Endothelial cell of umbilical vein (primary cell): ENCODE results near the gene PUS1. TPM values are rescaled to one million over a fixed set of nuclear protein-coding genes. Genes with fewer than 3 reads are reported as not detected.

Experiments used
- BruUV-seq: library from RNA; stranded (reverse); fragments of 400-500 nt; replicated peaks from 2 replicates; lab custom pipeline; 2021; lab: Mats Ljungman, UMichigan
- CTCF ChIA-PET: fragments of 300-600, 350-600 bp; sonication (Branson Sonifier 250); formaldehyde crosslinking; loops from one replicate; lab custom pipeline; 2021; ENCODE audit warnings: antibody characterized with exemption, inconsistent platforms; lab: Charles Lee
- POLR2A ChIA-PET: fragments of 300-600, 350-600 bp; sonication (Branson Sonifier 250); formaldehyde crosslinking; loops from one replicate; lab custom pipeline; 2021; ENCODE audit warnings: antibody characterized with exemption, inconsistent platforms; lab: Charles Lee
- DNase-seq: peaks from one replicate; pipeline ENCODE4 v3.0.0-alpha.2; 2011; ENCODE audit warnings: low read depth, low spot score
- FAIRE-seq: peaks from 2 replicates; lab custom pipeline; 2011; peaks lifted over from hg19 to GRCh38; lab: Jason Lieb, UNC
- H2AFZ ChIP-seq: 2 replicates; pipeline ENCODE4 v1.6.0; 2012; ENCODE audit warnings: low read depth, low read length, control low read depth, inconsistent platforms
- H3K27ac ChIP-seq: 2 replicates; pipeline ENCODE4 v1.5.1; 2011; ENCODE audit warnings: low read depth, mild to moderate bottlenecking, control low read depth, low read length, moderate library complexity; ENCODE audit not compliant: insufficient read depth
- H3K27me3 ChIP-seq, 2 experiments: 2 replicates each; pipeline versions ENCODE4 v1.6.0 to v1.6.1; 2011; ENCODE audit warnings: low read length in 2 of 2, mixed read lengths in 1 of 2; ENCODE audit not compliant: control insufficient read depth in 2 of 2, insufficient read depth in 2 of 2
- H3K36me3 ChIP-seq, 2 experiments: 2 replicates in 1 of 2; 3 replicates in 1 of 2; pipeline ENCODE4 v1.5.1; 2011; ENCODE audit warnings: low read length in 2 of 2, mild to moderate bottlenecking in 1 of 2, moderate library complexity in 1 of 2; ENCODE audit not compliant: control insufficient read depth in 2 of 2, insufficient read depth in 2 of 2; ENCODE audit errors: extremely low read depth in 1 of 2
- H3K4me1 ChIP-seq: 3 replicates; pipeline ENCODE4 v1.5.1; 2011; ENCODE audit warnings: mild to moderate bottlenecking, low read length; ENCODE audit not compliant: control insufficient read depth, insufficient read depth; ENCODE audit errors: extremely low read depth
- H3K4me2 ChIP-seq: 2 replicates; pipeline ENCODE4 v1.6.1; 2011; ENCODE audit warnings: low read length, control low read depth, mixed read lengths; ENCODE audit not compliant: insufficient read depth
- H3K4me3 ChIP-seq, 3 experiments: fragments of 200-600 bp in 1 of 3; sonication (generic), shearing (Covaris generic) in 1 of 3; replicated peaks in 1 of 3; 2 replicates each; pipeline ENCODE4 v1.5.1; 2011 to 2016; ENCODE audit warnings: control low read depth in 3 of 3, low read length in 3 of 3, mild to moderate bottlenecking in 2 of 3, inconsistent platforms in 1 of 3, low read depth in 1 of 3, moderate library complexity in 1 of 3; ENCODE audit not compliant: insufficient read depth in 1 of 3
- H3K79me2 ChIP-seq: 2 replicates; pipeline ENCODE4 v1.6.0; 2012; ENCODE audit warnings: low read length, inconsistent platforms; ENCODE audit not compliant: control insufficient read depth, insufficient read depth
- H3K9ac ChIP-seq: replicated peaks from 2 replicates; pipeline ENCODE3; 2011; ENCODE audit warnings: low read length, control low read depth; ENCODE audit not compliant: insufficient read depth; ENCODE audit errors: extremely low read depth
- H3K9me1 ChIP-seq: replicated peaks from 3 replicates; pipeline ENCODE4 v1.6.0; 2011; ENCODE audit warnings: mild to moderate bottlenecking, low read length; ENCODE audit not compliant: control insufficient read depth, insufficient read depth; ENCODE audit errors: extremely low read depth
- H3K9me3 ChIP-seq: replicated peaks from 2 replicates; pipeline ENCODE4 v1.5.1; 2012; ENCODE audit warnings: low read length, inconsistent platforms; ENCODE audit not compliant: control insufficient read depth, insufficient read depth
- H4K20me1 ChIP-seq: replicated peaks from 2 replicates; pipeline ENCODE3; 2011; ENCODE audit warnings: mild to moderate bottlenecking, low read length; ENCODE audit not compliant: control insufficient read depth, insufficient read depth; ENCODE audit errors: extremely low read depth
- CTCF ChIP-seq, 2 donors: IDR thresholded peaks; 1 replicate in 1 of 2; 2 replicates in 1 of 2; pipeline ENCODE4 v1.5.1; 2011; ENCODE audit warnings: low read length in 2 of 2, mild to moderate bottlenecking in 2 of 2, moderate library complexity in 2 of 2, control low read depth in 1 of 2, inconsistent platforms in 1 of 2, low read depth in 1 of 2; ENCODE audit not compliant: insufficient read depth in 1 of 2; ENCODE audit errors: extremely low read depth in 1 of 2
- EZH2 ChIP-seq: IDR thresholded peaks from 2 replicates; pipeline ENCODE4 v1.6.1; 2012; ENCODE audit warnings: borderline replicate concordance, low read depth, mild to moderate bottlenecking, moderate library complexity, low read length, inconsistent platforms; ENCODE audit not compliant: severe bottlenecking
- FOS ChIP-seq: IDR thresholded peaks from 2 replicates; pipeline ENCODE4 v1.6.1; 2011; ENCODE audit warnings: mild to moderate bottlenecking, low read length, moderate library complexity, borderline replicate concordance; ENCODE audit not compliant: insufficient read depth
- GATA2 ChIP-seq: IDR thresholded peaks from 2 replicates; pipeline ENCODE4 v1.7.0; 2011; ENCODE audit warnings: low read depth, mild to moderate bottlenecking, moderate library complexity, mixed read lengths, low read length; ENCODE audit not compliant: insufficient read length, insufficient read depth
- JUN ChIP-seq: IDR thresholded peaks from 2 replicates; pipeline ENCODE4 v1.6.1; 2011; ENCODE audit warnings: borderline replicate concordance, low read depth; ENCODE audit not compliant: insufficient read length, insufficient read depth
- MYC ChIP-seq: IDR thresholded peaks from one replicate; pipeline ENCODE4 v1.6.1; 2011; ENCODE audit warnings: mild to moderate bottlenecking, low read depth, low read length
- POLR2A ChIP-seq: IDR thresholded peaks from 2 replicates; pipeline ENCODE4 v1.6.1; 2012; ENCODE audit warnings: low read depth, mild to moderate bottlenecking, control low read depth, low read length
- POLR2AphosphoS5 ChIP-seq: IDR thresholded peaks from 2 replicates; pipeline ENCODE4 v1.6.1; 2012; ENCODE audit warnings: low read depth, mild to moderate bottlenecking, control low read depth, low read length, moderate library complexity; ENCODE audit not compliant: insufficient read depth
- dilution Hi-C: fragments of 300-500 bp; cut with MboI; formaldehyde crosslinking; loops from one replicate; pipeline ENCODE4 v1.15.0; 2019; ENCODE audit warnings: low sequenced_read_pairs; ENCODE audit not compliant: extremely low pct_ligation_motif_present
- intact Hi-C: fragments of 100-400 bp; cut with micrococcal nuclease; formaldehyde crosslinking; loops from one replicate; pipeline ENCODE4 v1.10.0; 2022
- polyA plus RNA-seq, 4 experiments: library from polyadenylated mRNA; depleted of rRNA in 3 of 4; stranded (reverse) in 3 of 4; unstranded in 1 of 4; fragments of >200 nt; gene quantifications; 2 replicates each; pipeline versions ENCODE4 v1.2.1 to v1.2.3, GENCODE V29; 2011 to 2012; ENCODE audit warnings: missing spikeins in 1 of 4
- total RNA-seq: library from RNA; stranded (reverse); gene quantifications from 2 replicates; pipeline ENCODE4 v1.2.3, GENCODE V29; 2021

Gene PUS1
- total and polyA plus RNA-seq, 2 donors (not counting 3 experiments of a cell fraction or from before 2014, with no cell fraction given), result 33.9 to 52.2 TPM

DNA sequence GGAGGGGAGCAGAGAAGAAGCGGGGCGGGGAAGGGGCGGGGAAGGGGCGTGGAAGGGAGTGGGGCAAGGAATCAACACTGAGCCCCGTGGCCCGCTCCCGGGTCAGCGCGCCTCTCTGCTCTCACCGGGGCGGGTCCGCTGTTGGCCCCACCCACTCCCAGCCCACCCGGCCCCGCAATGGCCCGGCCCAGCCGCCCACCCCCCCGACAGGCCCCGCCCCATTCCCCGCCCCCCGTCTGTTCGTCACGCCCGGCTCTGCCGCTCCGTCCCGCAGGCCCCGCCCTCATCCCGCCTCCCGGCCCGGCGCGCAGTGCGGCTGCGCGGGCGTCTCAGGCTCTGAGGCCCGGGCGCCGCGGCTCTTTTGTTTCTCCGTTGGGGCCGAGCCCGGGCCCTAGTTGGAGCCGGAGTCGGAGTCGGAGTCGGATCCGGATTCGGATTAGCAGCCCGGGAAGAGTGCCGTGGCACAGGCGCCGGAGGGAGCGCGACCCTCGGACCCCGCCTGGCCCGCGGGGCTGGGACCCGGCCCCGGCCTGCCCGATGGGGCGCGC, 34.7 kb upstream of the PUS1 start, which contains the start of gene ULK1:
Gene ULK1 (plus strand): TSS at position 310 of the 548 bp plus-strand sequence. CDS start 380 bp downstream, outside the sequence.
- Histone ChIP-seq H3K9ac (peak within 1 kb of the TSS; percentile 81), H3K36me3 (peaks cover 0 to under 1% of the 10 kb centered on the region in 2 experiments), H3K79me2 (peaks cover 4% of the 10 kb centered on the region), H3K4me3 (peak within 1 kb of the TSS; percentile 37 to 56 (median 52)), H3K4me1 (peaks cover 9% of the 10 kb centered on the region), H3K27me3 (peaks cover 0 to 3% of the 10 kb centered on the region in 2 experiments), H4K20me1 (no peaks in the 10 kb centered on the region), H2AFZ (peak within 1 kb of the TSS; percentile 67), H3K9me1 (no peaks in the 10 kb centered on the region), H3K9me3 (no peaks in the 10 kb centered on the region), H3K4me2 (peak within 1 kb of the TSS; percentile 70), H3K27ac (peak within 1 kb of the TSS; percentile 60)
- ChIA-PET CTCF (no interaction called here), POLR2A (no interaction called here)
- dilution Hi-C loops, result no loop called here
- intact Hi-C loops, result loop anchor here (2.0 kb wide), 1 partner anchor 64 kb away; no protein-coding TSS in a partner anchor
- no TSS peak for BruUV-seq
- TF ChIP-seq POLR2AphosphoS5 (peak; percentile 90), POLR2A (peak; percentile 92), FOS (no peak)
- DNase-seq (peak; percentile 79), FAIRE-seq (peak; percentile 90)

- POLR2A ChIA-PET, result no interaction called here
- Histone ChIP-seq H3K4me2 (peak overlapping the region; percentile 70), H3K9me3 (no peaks in the 10 kb centered on the region), H3K36me3 (peaks cover 0 to 3% of the 10 kb centered on the region in 2 experiments), H3K79me2 (peaks cover 4% of the 10 kb centered on the region), H3K9ac (peak overlapping the region; percentile 58), H4K20me1 (no peaks in the 10 kb centered on the region), H3K27ac (peak overlapping the region; percentile 57), H3K27me3 (no peaks in the 10 kb centered on the region), H2AFZ (no peak overlapping the region), H3K4me1 (peaks cover 9% of the 10 kb centered on the region), H3K4me3 (peak overlapping the region; percentile 37 to 56 (median 52)), H3K9me1 (no peaks in the 10 kb centered on the region)
- dilution Hi-C loops (no loop called here), intact Hi-C loops (loop anchor here (2.0 to 5.0 kb wide), 2 partner anchors 64 to 1023 kb away; partner anchors contain the start of gene RAN)
- BruUV-seq, result TSS peak; percentile 17
- DNase-seq (peak; percentile 8), FAIRE-seq (no peak)
- CTCF ChIA-PET, result no interaction called here
- TF ChIP-seq MYC, result no peak
- TF ChIP-seq GATA2, result no peak
- TF ChIP-seq POLR2A, result no peak
- no peak for TF ChIP-seq EZH2
- TF ChIP-seq POLR2AphosphoS5, result no peak
- no peak for TF ChIP-seq JUN
- no peak for TF ChIP-seq FOS
- no peak for TF ChIP-seq CTCF (IDR thresholded peaks at IDR 0.05; ENCODE audit: extremely low read depth in 1 of 2, insufficient read depth in 1 of 2, low read depth in 1 of 2, low read length in 2 of 2)
These were observed 34.0 kb upstream of the PUS1 start for GRCh38 chr12:131894981-131895639.
